ENCODE measurements around the gene VILL.
A peak's percentile ranks its signal among the peaks of the same experiment; 100 is the strongest.
"Not testable (repeated sequence)": the region's sequence is repeated elsewhere in the genome, so short reads cannot be mapped to it uniquely, and the experiment has no call there.

Gene VILL

DNA sequence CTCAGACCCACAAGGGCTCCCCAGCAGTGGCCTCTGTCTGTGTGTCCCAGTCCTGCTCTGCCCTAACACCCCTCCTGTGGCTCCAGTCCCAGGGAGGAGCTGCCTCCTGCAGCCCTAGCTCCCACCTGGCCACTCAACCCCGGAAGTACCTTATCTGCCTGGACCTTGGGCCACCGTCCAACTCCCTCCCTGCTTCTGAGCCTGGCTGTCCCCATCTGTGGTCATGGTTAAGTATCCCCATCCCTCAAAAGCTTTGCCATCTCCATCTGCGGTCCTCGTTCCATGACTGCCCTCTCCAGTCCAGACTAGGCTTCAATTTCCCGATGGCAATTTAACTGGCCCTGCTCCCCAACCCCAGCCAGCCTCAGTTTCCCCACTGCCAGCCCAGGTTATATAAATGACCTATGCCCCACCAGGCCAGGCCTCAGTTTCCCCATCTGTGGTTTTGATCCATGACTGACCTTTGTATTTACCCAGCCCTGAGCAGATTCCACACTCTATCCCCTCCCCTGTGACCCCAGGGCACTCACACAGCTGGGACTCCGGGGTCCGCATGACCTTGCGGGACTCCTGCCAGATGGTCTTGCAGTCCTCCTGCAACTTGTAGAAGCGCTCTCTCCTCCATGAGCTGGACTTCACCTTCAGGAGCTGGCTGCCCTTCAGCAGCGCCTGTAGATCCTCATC, 29.2 kb downstream of the VILL start:
- no peak for DNase-seq

- DNase-seq = no peak
Observed at GRCh38 chr3:38020342-38020726, 29.7 kb downstream of the VILL start.

DNA sequence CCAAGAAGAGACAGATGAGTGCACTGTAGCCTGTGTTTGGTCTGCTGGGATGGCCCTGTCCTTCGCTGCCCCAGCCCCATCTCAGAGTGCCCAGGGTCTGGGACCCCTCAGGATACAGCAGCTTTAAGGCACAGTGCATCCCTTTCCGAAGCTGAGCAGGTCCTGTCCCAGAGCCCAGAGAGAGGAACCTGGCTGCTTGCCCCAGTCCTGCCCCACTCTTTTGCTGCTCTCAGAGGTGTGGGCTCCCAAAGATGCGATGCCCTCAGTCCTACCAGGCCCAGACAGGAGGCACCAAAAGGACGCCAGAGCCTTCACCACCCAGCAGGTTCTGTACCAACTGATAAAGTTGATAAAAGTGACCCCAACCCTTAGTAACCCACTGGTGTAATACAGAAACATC, 30.6 kb downstream of the VILL start:
- DNase-seq = no peak

DNA sequence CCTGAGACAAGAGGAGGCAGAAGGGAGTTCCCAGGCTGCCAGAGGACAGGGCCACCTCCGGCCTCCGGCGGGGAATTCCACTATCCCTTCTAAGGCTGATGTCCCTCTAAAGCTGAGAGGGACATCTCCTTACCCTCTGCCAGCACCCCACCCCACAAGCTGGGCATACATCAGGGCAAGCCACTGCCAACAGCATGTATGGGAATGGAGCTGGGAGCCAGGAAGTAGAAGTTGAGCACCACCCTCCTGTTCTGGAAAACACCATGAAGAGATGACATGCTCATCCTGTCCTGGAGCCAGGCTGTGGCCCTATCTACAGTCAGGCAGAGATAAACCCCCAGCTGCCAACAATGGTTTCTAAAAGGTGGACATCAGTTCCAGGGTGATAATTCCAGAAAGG, 31.7 kb downstream of the VILL start:
- no peak for DNase-seq

DNA sequence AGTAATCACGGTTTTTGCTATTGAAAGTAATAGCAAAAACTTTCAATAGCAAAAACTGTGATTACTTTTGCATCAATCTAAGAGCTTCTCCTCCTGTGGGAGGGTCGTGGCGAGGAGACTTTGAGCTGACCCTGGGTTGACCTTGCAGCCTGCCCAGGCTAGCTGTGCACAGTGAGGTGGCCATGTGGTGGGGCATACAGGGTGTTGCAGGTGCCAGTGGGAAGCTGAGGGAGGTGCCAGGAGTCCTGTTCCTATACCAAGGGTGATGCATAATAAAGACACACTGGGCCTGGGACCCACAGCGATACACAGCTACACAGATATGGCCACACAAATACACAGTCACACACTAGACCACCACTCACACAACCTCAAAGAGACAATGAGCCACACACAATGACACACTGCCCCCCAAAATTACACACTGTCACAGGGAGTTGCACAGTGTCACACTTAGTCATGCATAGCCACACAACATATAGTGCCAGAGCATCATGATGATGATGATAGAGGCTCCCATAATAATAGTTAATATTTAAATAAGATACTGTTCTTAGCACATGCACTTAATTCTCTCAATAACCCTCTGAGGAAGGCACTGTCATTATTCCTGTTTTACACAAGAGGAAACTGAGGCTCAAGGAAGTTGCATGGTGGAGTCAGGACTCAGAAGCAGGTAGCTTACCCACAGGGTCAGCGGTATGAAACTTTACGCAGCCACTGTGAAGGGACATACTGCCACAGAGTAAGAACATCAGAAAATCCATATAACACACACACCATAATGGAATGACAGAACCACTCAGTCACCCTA, 32.5 kb downstream of the VILL start:
- no peak for DNase-seq

DNA sequence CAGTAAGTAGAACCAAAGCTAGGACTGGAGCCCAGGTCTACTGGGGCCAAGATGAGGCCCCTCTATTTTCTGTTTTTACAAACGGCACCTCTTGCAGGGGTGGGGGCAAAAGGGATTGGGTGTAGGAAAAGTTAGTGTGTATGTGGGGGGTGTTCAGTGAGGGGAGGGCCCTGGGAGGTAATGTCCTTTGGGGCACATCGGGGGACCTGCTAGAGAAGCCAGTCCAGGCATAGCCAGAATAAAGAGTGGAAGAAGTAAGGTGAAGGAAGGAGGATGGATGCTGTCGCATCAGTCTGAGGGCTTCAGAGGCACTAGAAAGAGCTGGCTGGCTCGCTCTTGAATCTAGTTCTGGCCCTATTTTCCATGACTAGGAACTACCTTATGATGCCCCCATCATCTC, 36.3 kb downstream of the VILL start:
- DNase-seq = no peak

GRCh38 chr3:38027466-38028465, 37.2 kb downstream of the VILL start:
- DNase-seq = no peak

- no peak for DNase-seq
Observed at GRCh38 chr3:38028621-38029361, 38.2 kb downstream of the VILL start.

DNA sequence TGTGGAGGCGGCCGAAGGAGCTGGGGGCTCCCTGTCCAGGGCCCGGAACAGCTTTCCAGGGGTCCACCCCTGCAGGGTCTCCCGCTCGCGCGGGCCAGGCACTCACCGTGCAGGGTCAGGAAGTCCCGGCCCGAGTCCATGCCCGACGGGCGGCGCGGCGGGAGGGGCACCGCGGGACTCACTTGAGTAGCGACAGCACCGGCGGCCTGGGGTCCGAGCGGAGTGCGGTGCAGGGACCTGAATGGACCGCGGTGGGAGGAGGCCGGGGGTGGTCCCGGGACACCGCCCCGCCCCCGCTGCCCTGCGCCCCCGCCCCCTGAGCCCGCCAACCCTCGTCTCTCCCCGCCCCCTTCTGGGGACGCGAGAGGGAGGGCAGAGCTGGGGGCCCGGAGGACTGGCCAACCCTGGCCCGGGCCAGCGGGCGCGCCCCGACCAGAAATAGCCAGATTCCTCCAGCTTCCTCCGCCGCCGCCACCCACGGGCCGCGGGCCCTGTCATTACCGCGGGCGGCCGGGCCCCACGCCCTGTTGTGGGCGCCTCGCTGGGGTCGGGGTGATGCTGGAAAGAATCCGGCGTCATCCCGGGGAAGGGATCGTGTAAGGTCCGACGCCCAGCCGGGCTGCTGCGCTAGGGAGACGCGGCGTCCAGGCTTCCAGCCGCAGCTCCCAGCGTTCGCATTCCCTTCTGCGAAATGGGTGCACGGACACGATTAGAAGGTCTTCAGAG, 39.0 kb downstream of the VILL start, which contains the start of gene PLCD1:
Gene PLCD1 (minus strand): TSS at position 243 of the 726 bp plus-strand sequence. CDS start 103 bp downstream, at position 140.
- DNase-seq = peak; percentile 38

- no peak for DNase-seq
Observed at GRCh38 chr3:38030126-38031021, 39.8 kb downstream of the VILL start.

- DNase-seq = no peak
Observed at GRCh38 chr3:38031022-38031994, 40.7 kb downstream of the VILL start.

DNA sequence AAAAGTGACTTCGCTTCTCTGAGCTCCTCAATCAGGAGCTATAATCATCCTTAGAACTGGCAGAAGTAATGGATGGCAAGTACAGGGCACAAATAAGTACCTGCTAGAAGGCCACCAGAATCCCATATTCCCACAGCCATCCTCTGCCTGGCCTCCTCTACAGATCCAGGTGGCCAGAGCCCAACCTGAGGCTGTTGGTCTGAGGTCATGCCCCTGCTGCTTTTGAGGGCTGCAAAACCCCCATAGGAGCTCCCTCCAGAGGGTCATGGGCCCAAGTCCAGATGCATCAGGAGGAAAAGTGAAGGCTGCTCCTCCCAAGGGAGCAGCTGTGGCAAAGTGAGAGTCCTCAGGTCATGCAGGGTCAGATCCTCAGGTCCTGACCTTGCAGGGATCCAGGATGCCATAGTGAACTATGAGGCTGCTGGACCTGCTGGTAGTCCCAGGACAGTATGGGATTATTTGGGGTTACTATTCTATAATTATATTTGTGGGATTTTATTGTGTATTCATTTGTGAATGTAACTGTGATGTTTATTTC, 41.8 kb downstream of the VILL start:
- no peak for DNase-seq

- not testable (repeated sequence) for DNase-seq
Observed at GRCh38 chr3:38033586-38033985, 43.0 kb downstream of the VILL start.

DNA sequence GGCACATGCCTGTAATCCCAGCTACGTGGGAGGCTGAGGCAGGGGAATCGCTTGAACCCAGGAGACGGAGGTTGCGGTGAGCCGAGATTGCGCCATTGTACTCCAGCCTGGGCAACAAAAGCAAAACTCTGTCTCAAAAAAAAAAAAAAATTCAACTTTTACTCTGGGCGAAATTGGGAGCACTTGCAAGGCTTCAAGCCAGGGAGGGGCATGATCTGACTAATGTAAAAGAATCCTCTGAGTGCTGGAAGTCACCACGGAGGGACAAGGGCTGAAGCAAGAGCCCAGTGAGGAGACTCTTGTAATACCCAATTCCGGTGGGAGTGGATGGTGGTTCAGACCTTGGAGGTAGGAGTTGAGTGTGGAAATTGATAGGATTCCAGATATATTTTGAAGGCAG, 43.7 kb downstream of the VILL start:
- not testable (repeated sequence) for DNase-seq

DNA sequence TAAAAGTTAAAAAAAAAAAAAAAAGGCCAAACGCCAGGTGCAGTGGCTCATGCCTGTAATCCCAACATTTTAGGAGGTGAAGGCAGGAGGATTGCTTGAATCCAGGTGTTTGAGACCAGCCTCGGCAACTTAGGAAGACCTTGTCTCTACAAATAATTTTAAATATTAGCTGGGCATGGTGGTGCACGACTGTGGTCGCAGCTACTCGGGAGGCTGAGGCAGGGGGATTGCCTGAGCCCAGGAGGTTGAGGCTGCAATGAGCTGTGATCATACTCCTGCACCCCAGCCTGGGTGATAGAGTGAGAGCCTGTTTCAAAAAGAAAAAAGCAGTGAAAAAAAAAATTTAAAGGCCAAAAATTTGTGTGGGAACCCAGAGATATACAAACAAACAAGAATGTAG, 45.7 kb downstream of the VILL start:
- DNase-seq = no peak

DNA sequence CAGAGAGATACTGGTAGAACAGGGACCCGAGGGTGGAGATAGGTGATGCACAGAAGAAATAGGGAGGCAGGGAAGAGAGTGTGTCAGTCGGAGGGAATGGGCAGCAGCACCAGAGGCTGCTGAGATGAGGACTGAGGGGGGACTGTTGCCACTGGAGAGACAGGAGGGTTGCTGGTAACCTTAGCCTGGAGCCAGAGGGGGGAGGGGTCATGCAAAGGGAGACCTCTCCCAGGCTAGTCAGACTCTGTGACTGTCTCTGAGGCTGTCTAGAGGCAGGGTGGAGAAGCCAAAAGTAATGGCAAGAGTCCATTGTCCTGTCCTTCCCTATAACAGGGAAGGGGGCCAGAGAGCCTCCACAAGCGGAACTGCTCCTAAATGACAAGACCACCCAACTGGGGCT, 46.3 kb downstream of the VILL start:
- no peak for DNase-seq

DNA sequence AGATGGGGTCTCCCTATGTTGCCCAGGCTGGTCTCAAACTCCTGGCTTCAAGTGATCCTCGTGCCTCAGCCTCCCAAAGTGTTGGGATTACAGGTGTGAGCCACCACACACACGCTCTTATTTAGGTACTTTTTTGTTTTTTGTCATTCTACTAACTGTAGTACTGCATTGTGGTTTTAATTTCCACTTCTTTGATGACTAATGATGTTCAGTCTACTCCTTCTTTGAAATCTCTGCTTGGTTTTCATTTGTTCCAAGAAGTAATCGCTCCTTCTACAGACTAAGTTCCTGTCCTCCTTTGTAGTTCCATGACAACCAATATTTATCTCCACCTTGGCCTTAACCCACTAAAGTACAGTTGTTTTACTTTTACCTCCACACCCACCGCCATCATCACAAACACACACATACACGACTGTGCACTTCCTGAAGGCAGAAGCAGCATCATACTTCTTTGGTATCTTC, 47.9 kb downstream of the VILL start:
- no peak for DNase-seq

DNA sequence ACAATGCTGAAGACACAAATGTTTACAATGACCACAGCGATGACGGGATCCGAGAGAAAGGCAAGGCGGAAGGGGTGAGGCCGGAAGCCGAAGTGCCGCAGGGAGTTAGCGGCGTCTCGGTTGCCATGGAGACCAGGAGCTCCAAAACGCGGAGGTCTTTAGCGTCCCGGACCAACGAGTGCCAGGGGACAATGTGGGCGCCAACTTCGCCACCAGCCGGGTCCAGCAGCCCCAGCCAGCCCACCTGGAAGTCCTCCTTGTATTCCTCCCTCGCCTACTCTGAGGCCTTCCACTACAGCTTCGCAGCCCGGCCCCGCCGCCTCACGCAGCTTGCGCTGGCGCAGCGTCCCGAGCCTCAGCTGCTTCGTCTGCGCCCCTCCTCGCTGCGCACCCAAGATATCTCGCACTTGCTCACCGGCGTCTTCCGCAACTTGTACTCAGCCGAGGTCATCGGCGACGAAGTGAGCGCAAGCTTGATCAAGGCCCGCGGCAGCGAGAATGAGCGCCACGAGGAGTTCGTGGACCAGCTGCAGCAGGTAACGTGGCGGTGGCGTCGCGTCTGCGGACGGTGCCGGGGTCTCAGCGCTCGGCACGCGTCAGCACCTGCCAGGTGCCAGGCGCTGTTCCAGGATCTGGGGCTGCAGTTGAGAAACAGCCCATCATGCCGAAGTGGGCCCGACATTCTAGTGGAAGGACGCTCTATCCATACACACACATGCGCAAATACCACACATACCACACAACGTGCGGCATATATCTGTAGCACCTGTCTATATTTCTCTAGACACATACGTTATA, 48.7 kb downstream of the VILL start, which contains the start of gene DLEC1:
Gene DLEC1 (plus strand): TSS at position 108 of the 798 bp plus-strand sequence. CDS start 18 bp downstream, at position 126.
- DNase-seq = peak; percentile 52

Data from effector CD8-positive, alpha-beta T cell (primary cell).